Transverse colon (tissue), 4 donors: ENCODE results near the gene ZSWIM4. TPM values are rescaled to one million over a fixed set of nuclear protein-coding genes. Genes with fewer than 3 reads are reported as not detected.

Experiments used
- DNase-seq: peaks from one replicate; pipeline ENCODE4 v3.0.0-alpha.2; 2019
- H3K27ac ChIP-seq, 4 donors: fragments of 200-600 bp; sonication (generic); 2 replicates each; pipeline ENCODE4 v1.5.1; 2016 to 2018; ENCODE audit warnings: inconsistent platforms in 4 of 4
- H3K27me3 ChIP-seq: fragments of 200-600 bp; sonication (generic); 2 replicates; pipeline ENCODE4 v1.5.1; 2017; ENCODE audit warnings: inconsistent platforms
- H3K36me3 ChIP-seq, 4 donors: fragments of 200-600 bp; sonication (generic); 2 replicates each; pipeline ENCODE4 v1.5.1; 2017 to 2019; ENCODE audit warnings: inconsistent platforms in 4 of 4
- H3K4me1 ChIP-seq, 4 donors: fragments of 200-600 bp; sonication (generic); 2 replicates each; pipeline ENCODE4 v1.5.1; 2017 to 2020; ENCODE audit warnings: inconsistent platforms in 4 of 4
- H3K4me3 ChIP-seq, 4 donors: fragments of 200-600 bp; sonication (generic); 1 replicate in 1 of 4; 2 replicates in 3 of 4; pipeline versions ENCODE4 v1.5.1 to v1.6.1; 2017 to 2019; ENCODE audit warnings: inconsistent platforms in 4 of 4
- H3K9me3 ChIP-seq, 2 donors: fragments of 200-600 bp; sonication (generic); 2 replicates each; pipeline ENCODE4 v1.5.1; 2017 to 2019; ENCODE audit warnings: inconsistent platforms in 2 of 2
- CTCF ChIP-seq, 5 experiments: fragments of 200-600 bp in 3 of 5; fragments of 450-650 bp in 2 of 5; sonication (generic) in 3 of 5; IDR thresholded peaks; 1 replicate in 2 of 5; 2 replicates in 3 of 5; pipeline ENCODE4 v1.5.1; 2016 to 2017; ENCODE audit warnings: antibody characterized with exemption in 5 of 5, inconsistent platforms in 3 of 5, mild to moderate bottlenecking in 2 of 5, moderate library complexity in 1 of 5
- EP300 ChIP-seq: sonication (generic); formaldehyde crosslinking; IDR thresholded peaks from one replicate; pipeline ENCODE4 v1.6.1; 2017; ENCODE audit warnings: antibody characterized with exemption, low read depth
- POLR2A ChIP-seq: fragments of 450-650 bp; IDR thresholded peaks from one replicate; pipeline ENCODE4 v1.6.1; 2016; ENCODE audit warnings: antibody characterized with exemption, mild to moderate bottlenecking, moderate library complexity
- POLR2AphosphoS5 ChIP-seq, 3 donors: sonication (generic); formaldehyde crosslinking; IDR thresholded peaks; one replicate each; pipeline ENCODE4 v1.6.1; 2016; ENCODE audit warnings: antibody characterized with exemption in 3 of 3
- WGBS, 2 donors: methylation state at CpG; one replicate each; pipeline ENCODE4 v1.1.5; 2018; ENCODE audit warnings: low coverage in 1 of 2; 5-methylcytosine and 5-hydroxymethylcytosine counted together
- in situ Hi-C, 4 donors: fragments of 200-750 bp; cut with MboI; loops; one replicate each; pipeline versions ENCODE4 v1.15.0 to v1.15.1; 2017; ENCODE audit warnings: low sequenced_read_pairs in 3 of 4, low pct_ligation_motif_present in 1 of 4, low pct_unique_long_range_greater_than_20kb in 1 of 4
- intact Hi-C: fragments of 100-400 bp; cut with DNase I; formaldehyde crosslinking; loops from one replicate; pipeline ENCODE4 v1.15.1; 2023; ENCODE audit warnings: low total_unique reads
- total RNA-seq, 4 donors: library from RNA; depleted of rRNA; stranded (reverse); fragments of >200 nt; gene quantifications; one replicate each; pipeline ENCODE4 v1.1.0, GENCODE V29; 2016

Gene ZSWIM4
- total RNA-seq, 4 donors from 2014 or later: 2.3 to 5.1 (median 2.9) TPM

- Histone ChIP-seq H3K4me1 (peaks cover 9 to 38% (median 32%) of the 10 kb centered on the region in 4 donors), H3K27ac (peak overlapping the region; percentile 91 to 95 (median 92)), H3K9me3 (no peaks in the 10 kb centered on the region), H3K4me3 (peak overlapping the region; percentile 72 to 96 (median 78)), H3K36me3 (no peaks in the 10 kb centered on the region), H3K27me3 (no peaks in the 10 kb centered on the region)
- WGBS, 2 donors: 0 to 4% methylated on average over 3 to 8 of the region's 8 CpGs
- TF ChIP-seq POLR2AphosphoS5 (IDR thresholded peaks at IDR 0.05): peak in 1 of 3 donors; percentile 38
- TF ChIP-seq POLR2A: no peak
- no peak for TF ChIP-seq CTCF (IDR thresholded peaks at IDR 0.05)
- DNase-seq: peak; percentile 78
- in situ Hi-C loops: no loop called here
- intact Hi-C loops: loop anchor here (5.0 kb wide), 1 partner anchor 53 kb away; no protein-coding TSS in a partner anchor
Observed at GRCh38 chr19:13794398-13794756, 866 bp upstream of the ZSWIM4 start.

GRCh38 chr19:13795595-13796300 is 505 bp downstream of the ZSWIM4 start:
- intact Hi-C loops (no loop called here), in situ Hi-C loops (no loop called here)
- Histone ChIP-seq H3K36me3 (no peaks in the 10 kb centered on the region), H3K9me3 (no peaks in the 10 kb centered on the region), H3K4me3 (peak overlapping the region; percentile 75 to 96 (median 88)), H3K27ac (peak overlapping the region; percentile 92 to 95 (median 92)), H3K27me3 (no peaks in the 10 kb centered on the region), H3K4me1 (peaks cover 9 to 36% (median 32%) of the 10 kb centered on the region in 4 donors)
- TF ChIP-seq EP300 (no peak), POLR2A (no peak), POLR2AphosphoS5 (IDR thresholded peaks at IDR 0.05) (no peak), CTCF (IDR thresholded peaks at IDR 0.05) (no peak)
- DNase-seq: no peak
- WGBS, 2 donors: 8 to 43% methylated on average over 3 to 30 of the region's 42 CpGs

GRCh38 chr19:13796301-13797057 is 1.2 kb downstream of the ZSWIM4 start:
- peak overlapping the region; percentile 92 to 95 (median 92) for H3K27ac ChIP-seq
- H3K4me3 ChIP-seq: peak overlapping the region in 3 of 4 donors; percentile 75 to 96 (median 80)
- WGBS, 2 donors: 22 to 30% methylated on average over 4 to 12 of the region's 12 CpGs
- peak; percentile 51 for DNase-seq
- H3K9me3 ChIP-seq: no peaks in the 10 kb centered on the region
- peaks cover 9 to 36% (median 32%) of the 10 kb centered on the region in 4 donors for H3K4me1 ChIP-seq
- in situ Hi-C loops (no loop called here), intact Hi-C loops (no loop called here)
- no peaks in the 10 kb centered on the region for H3K27me3 ChIP-seq
- peak in 2 of 3 donors; percentile 9 to 17 for TF ChIP-seq POLR2AphosphoS5 (IDR thresholded peaks at IDR 0.05)
- peak in 1 of 5 experiments; percentile 14 for TF ChIP-seq CTCF (IDR thresholded peaks at IDR 0.05)
- TF ChIP-seq POLR2A: no peak
- TF ChIP-seq EP300: no peak
- H3K36me3 ChIP-seq: no peaks in the 10 kb centered on the region

GRCh38 chr19:13797058-13797440 is 1.8 kb downstream of the ZSWIM4 start:
- 67% methylated on average over 4 of the region's 4 CpGs; no CpG with 5 or more reads in 1 of the 2 donors for WGBS, 2 donors
- intact Hi-C loops: no loop called here

More at GRCh38 chr19:13797058-13797440, 1.8 kb downstream of the ZSWIM4 start:
- no peak for TF ChIP-seq CTCF (IDR thresholded peaks at IDR 0.05)
- no peak for TF ChIP-seq EP300
- no peak for TF ChIP-seq POLR2AphosphoS5 (IDR thresholded peaks at IDR 0.05)
- no peak for TF ChIP-seq POLR2A
- no peaks in the 10 kb centered on the region for H3K36me3 ChIP-seq
- no peaks in the 10 kb centered on the region for H3K27me3 ChIP-seq
- H3K4me3 ChIP-seq: no peak overlapping the region
- H3K9me3 ChIP-seq: no peaks in the 10 kb centered on the region
- peak overlapping the region; percentile 92 to 95 (median 92) for H3K27ac ChIP-seq
- in situ Hi-C loops: no loop called here
- peaks cover 9 to 36% (median 32%) of the 10 kb centered on the region in 4 donors for H3K4me1 ChIP-seq
- DNase-seq: no peak
